Panc1 (cell line): Measurements from ENCODE around the gene STON1. TPM values are rescaled to one million over a fixed set of nuclear protein-coding genes. Genes with fewer than 3 reads are reported as not detected.

Experiments used
- ATAC-seq: fragments of 200-7000 bp; cut with Tn5 transposase; 2 replicates; pipeline ENCODE4 v1.9.1; 2020; ENCODE audit warnings: mild to moderate bottlenecking, moderate library complexity
- BruUV-seq: library from RNA; stranded (reverse); fragments of 400-500 nt; replicated peaks from 2 replicates; lab custom pipeline; 2021; lab: Mats Ljungman, UMichigan
- CTCF ChIA-PET: fragments of 300-600 bp; sonication (Branson Sonifier 250); formaldehyde crosslinking; loops from one replicate; lab custom pipeline; 2022; ENCODE audit warnings: antibody characterized with exemption; lab: Charles Lee
- POLR2A ChIA-PET: fragments of 300-600 bp; sonication (Branson Sonifier 250); formaldehyde crosslinking; loops from one replicate; lab custom pipeline; 2022; ENCODE audit warnings: antibody characterized with exemption; lab: Charles Lee
- DNase-seq: peaks from one replicate; pipeline ENCODE4 v3.0.0-alpha.2; 2010; ENCODE audit warnings: low read depth, low spot score
- H3K27ac ChIP-seq: 2 replicates; pipeline ENCODE4 v1.5.1; 2011; ENCODE audit warnings: mild to moderate bottlenecking, low read length, inconsistent platforms
- H3K27me3 ChIP-seq: fragments of 200-500 bp; sonication (Bioruptor generic); 2 replicates; pipeline ENCODE4 v1.6.0; 2014; ENCODE audit warnings: low read length, inconsistent platforms; ENCODE audit not compliant: control insufficient read depth, insufficient read depth
- H3K36me3 ChIP-seq: fragments of 200-500 bp; sonication (Bioruptor generic); 2 replicates; pipeline ENCODE4 v1.5.1; 2014; ENCODE audit warnings: inconsistent platforms, mild to moderate bottlenecking, low read length, moderate library complexity; ENCODE audit not compliant: control insufficient read depth, insufficient read depth
- H3K4me1 ChIP-seq: 2 replicates; pipeline ENCODE4 v1.5.1; 2011; ENCODE audit warnings: inconsistent platforms, mild to moderate bottlenecking, low read length, moderate library complexity; ENCODE audit not compliant: control insufficient read depth, insufficient read depth
- H3K4me3 ChIP-seq, 2 experiments: 2 replicates each; pipeline ENCODE4 v1.5.1; 2011 to 2012; ENCODE audit warnings: low read depth in 2 of 2, low read length in 2 of 2, mild to moderate bottlenecking in 2 of 2, inconsistent platforms in 1 of 2, moderate library complexity in 1 of 2
- H3K9me3 ChIP-seq: fragments of 200-500 bp; sonication (Bioruptor generic); 2 replicates; pipeline ENCODE4 v1.5.1; 2014; ENCODE audit warnings: low read depth, mild to moderate bottlenecking, inconsistent platforms, low read length, moderate library complexity; ENCODE audit not compliant: control insufficient read depth, insufficient read depth
- CTCF ChIP-seq: fragments of 450-650 bp; IDR thresholded peaks from 2 replicates; pipeline ENCODE4 v1.5.1; 2017; ENCODE audit warnings: mild to moderate bottlenecking
- POLR2AphosphoS5 ChIP-seq: IDR thresholded peaks from 2 replicates; pipeline ENCODE4 v1.6.1; 2012; ENCODE audit warnings: mild to moderate bottlenecking, low read depth, low read length, moderate library complexity
- SIN3A ChIP-seq: IDR thresholded peaks from 2 replicates; pipeline ENCODE4 v1.6.1; 2012; ENCODE audit warnings: low read depth, mild to moderate bottlenecking, low read length, moderate library complexity, borderline replicate concordance; ENCODE audit not compliant: insufficient read depth
- TCF7L2 ChIP-seq: IDR thresholded peaks from 2 replicates; pipeline ENCODE4 v1.6.1; 2011; ENCODE audit warnings: mild to moderate bottlenecking, low read depth, low read length, inconsistent platforms
- in situ Hi-C: cut with HindIII; loops from 2 replicates; pipeline ENCODE4 v1.10.0; 2016; ENCODE audit warnings: low sequenced_read_pairs, low pct_unique_long_range_greater_than_20kb
- intact Hi-C: fragments of 100-400 bp; cut with micrococcal nuclease; formaldehyde crosslinking; loops from one replicate; pipeline ENCODE4 v1.10.0; 2022; ENCODE audit not compliant: unreplicated experiment
- total RNA-seq: library from RNA; stranded (reverse); gene quantifications from one replicate; pipeline ENCODE4 v1.2.1, GENCODE V29; 2021; ENCODE audit not compliant: unreplicated experiment
- TF ChIP-seq, protein P1 (sequence below), 2 experiments: IDR thresholded peaks; 2 replicates each; pipeline ENCODE4 v1.6.1; 2011 to 2012; ENCODE audit warnings: low read depth in 2 of 2, control low read depth in 1 of 2, low read length in 1 of 2, mild to moderate bottlenecking in 1 of 2, moderate library complexity in 1 of 2; ENCODE audit not compliant: insufficient read depth in 1 of 2

STON1 gene
- total RNA-seq, 1 experiment from 2014 or later: 0.92 TPM

DNA sequence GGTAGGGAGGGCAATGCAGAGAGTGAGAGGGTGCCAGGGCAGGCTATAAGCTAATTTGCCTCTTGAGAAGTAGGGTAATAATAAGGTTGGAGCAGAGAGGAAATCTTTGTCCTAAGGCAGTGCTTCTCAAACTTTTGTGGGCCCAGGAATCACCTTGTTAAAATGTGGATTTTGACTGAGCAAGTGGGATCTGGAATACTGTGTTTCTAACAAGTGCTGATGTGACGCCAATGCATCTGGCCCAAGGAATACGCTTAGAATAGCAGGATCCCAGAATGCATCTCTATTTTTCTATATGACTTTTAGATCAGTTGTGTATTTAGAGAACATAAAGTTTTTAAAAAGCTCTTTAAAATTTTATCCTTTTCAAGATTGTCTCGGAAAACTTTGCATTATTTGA is 58.0 kb downstream of the STON1 start:
- BruUV-seq: no TSS peak
- H3K4me1 ChIP-seq: no peaks in the 10 kb centered on the region
- no peak overlapping the region for H3K27ac ChIP-seq
- H3K36me3 ChIP-seq: no peaks in the 10 kb centered on the region
- no peak for TF ChIP-seq TCF7L2
- ChIA-PET CTCF (no interaction called here), POLR2A (no interaction called here)
- DNase-seq: no peak
- no peaks in the 10 kb centered on the region for H3K27me3 ChIP-seq
- in situ Hi-C loops: no loop called here
- no peaks in the 10 kb centered on the region for H3K9me3 ChIP-seq
- no peak for ATAC-seq
- no peak overlapping the region for H3K4me3 ChIP-seq
- intact Hi-C loops: loop anchor here (5.0 kb wide), 1 partner anchor 116 kb away; no protein-coding TSS in a partner anchor

DNA sequence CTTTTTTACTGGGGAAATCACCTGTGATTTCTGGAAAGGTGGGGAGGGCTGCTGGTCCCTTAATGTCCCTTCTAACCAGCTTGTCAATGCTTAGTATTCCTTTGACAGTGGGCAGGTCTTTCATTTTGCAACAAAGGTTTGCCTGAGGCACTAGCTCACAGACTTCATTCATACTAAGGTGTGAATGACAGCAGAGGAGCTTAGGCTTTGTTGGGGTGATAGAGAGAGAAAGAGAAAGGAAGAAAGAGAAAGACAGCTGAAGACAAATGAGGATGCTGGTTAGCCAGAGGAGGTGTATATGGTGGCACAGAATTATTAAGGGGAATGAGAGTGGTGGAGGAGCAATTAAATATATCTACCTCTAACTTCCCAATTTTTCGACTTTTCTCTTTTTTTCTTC is 58.8 kb downstream of the STON1 start:
- H3K4me3 ChIP-seq: peak overlapping the region in 1 of 2 experiments; percentile 7; a peak in 1 of 4 replicates
- no peaks in the 10 kb centered on the region for H3K4me1 ChIP-seq
- DNase-seq (no peak), ATAC-seq (no peak)
- no TSS peak for BruUV-seq
- in situ Hi-C loops (no loop called here), intact Hi-C loops (loop anchor here (5.0 kb wide), 1 partner anchor 116 kb away; no protein-coding TSS in a partner anchor)
- no peaks in the 10 kb centered on the region for H3K27me3 ChIP-seq
- H3K27ac ChIP-seq: no peak overlapping the region
- POLR2A ChIA-PET: no interaction called here
- TF ChIP-seq, protein P1, sequence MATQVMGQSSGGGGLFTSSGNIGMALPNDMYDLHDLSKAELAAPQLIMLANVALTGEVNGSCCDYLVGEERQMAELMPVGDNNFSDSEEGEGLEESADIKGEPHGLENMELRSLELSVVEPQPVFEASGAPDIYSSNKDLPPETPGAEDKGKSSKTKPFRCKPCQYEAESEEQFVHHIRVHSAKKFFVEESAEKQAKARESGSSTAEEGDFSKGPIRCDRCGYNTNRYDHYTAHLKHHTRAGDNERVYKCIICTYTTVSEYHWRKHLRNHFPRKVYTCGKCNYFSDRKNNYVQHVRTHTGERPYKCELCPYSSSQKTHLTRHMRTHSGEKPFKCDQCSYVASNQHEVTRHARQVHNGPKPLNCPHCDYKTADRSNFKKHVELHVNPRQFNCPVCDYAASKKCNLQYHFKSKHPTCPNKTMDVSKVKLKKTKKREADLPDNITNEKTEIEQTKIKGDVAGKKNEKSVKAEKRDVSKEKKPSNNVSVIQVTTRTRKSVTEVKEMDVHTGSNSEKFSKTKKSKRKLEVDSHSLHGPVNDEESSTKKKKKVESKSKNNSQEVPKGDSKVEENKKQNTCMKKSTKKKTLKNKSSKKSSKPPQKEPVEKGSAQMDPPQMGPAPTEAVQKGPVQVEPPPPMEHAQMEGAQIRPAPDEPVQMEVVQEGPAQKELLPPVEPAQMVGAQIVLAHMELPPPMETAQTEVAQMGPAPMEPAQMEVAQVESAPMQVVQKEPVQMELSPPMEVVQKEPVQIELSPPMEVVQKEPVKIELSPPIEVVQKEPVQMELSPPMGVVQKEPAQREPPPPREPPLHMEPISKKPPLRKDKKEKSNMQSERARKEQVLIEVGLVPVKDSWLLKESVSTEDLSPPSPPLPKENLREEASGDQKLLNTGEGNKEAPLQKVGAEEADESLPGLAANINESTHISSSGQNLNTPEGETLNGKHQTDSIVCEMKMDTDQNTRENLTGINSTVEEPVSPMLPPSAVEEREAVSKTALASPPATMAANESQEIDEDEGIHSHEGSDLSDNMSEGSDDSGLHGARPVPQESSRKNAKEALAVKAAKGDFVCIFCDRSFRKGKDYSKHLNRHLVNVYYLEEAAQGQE (IDR thresholded peaks at IDR 0.05; ENCODE audit: insufficient read depth in 1 of 2, low read depth in 2 of 2, low read length in 1 of 2): no peak
- TF ChIP-seq CTCF (no peak), POLR2AphosphoS5 (no peak), TCF7L2 (no peak), SIN3A (no peak)
- CTCF ChIA-PET: no interaction called here
- no peaks in the 10 kb centered on the region for H3K36me3 ChIP-seq
- no peaks in the 10 kb centered on the region for H3K9me3 ChIP-seq

GRCh38 chr2:48589170-48589767 is 59.3 kb downstream of the STON1 start:
- no peak overlapping the region for H3K27ac ChIP-seq
- POLR2A ChIA-PET: interaction anchor here (0.6 kb wide), 1 partner anchor 120 kb away, joined by 10 read pairs; no protein-coding TSS in a partner anchor
- peak; percentile 35 for DNase-seq
- H3K9me3 ChIP-seq: no peaks in the 10 kb centered on the region
- no peaks in the 10 kb centered on the region for H3K27me3 ChIP-seq
- peak overlapping the region in 1 of 2 experiments; percentile 7; a peak in 1 of 4 replicates for H3K4me3 ChIP-seq
- in situ Hi-C loops: no loop called here
- peak; percentile 79 for TF ChIP-seq CTCF
- TF ChIP-seq, protein P1 (IDR thresholded peaks at IDR 0.05; ENCODE audit: insufficient read depth in 1 of 2, low read depth in 2 of 2, low read length in 1 of 2): no peak
- H3K36me3 ChIP-seq: no peaks in the 10 kb centered on the region
- H3K4me1 ChIP-seq: no peaks in the 10 kb centered on the region
- CTCF ChIA-PET: no interaction called here
- peak; percentile 70; the same call in 1 of the 2 replicates for ATAC-seq
- intact Hi-C loops: loop anchor here (5.0 kb wide), 1 partner anchor 117 kb away; no protein-coding TSS in a partner anchor
- no TSS peak for BruUV-seq
